Measurements from ENCODE around the gene C1orf35.

DNA sequence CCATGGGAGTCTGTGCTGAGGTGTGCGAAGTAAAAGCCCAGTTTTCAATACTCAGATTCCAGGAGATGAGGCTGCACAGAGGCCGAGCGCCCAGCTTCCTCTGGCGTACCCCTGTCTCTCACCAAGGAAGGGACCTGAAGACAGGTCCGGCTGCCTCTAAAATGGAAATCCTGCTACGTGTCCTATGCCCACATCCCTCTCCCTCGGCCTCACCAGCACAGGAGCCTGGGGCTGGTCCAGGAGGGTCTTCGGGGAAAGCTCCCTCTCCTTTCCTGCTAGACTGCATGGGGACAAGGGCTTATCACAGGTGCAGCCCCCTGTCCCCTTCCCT lies 5.6 kb upstream of the C1orf35 start:
- TF ChIP-seq, protein P1, sequence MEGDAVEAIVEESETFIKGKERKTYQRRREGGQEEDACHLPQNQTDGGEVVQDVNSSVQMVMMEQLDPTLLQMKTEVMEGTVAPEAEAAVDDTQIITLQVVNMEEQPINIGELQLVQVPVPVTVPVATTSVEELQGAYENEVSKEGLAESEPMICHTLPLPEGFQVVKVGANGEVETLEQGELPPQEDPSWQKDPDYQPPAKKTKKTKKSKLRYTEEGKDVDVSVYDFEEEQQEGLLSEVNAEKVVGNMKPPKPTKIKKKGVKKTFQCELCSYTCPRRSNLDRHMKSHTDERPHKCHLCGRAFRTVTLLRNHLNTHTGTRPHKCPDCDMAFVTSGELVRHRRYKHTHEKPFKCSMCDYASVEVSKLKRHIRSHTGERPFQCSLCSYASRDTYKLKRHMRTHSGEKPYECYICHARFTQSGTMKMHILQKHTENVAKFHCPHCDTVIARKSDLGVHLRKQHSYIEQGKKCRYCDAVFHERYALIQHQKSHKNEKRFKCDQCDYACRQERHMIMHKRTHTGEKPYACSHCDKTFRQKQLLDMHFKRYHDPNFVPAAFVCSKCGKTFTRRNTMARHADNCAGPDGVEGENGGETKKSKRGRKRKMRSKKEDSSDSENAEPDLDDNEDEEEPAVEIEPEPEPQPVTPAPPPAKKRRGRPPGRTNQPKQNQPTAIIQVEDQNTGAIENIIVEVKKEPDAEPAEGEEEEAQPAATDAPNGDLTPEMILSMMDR (IDR thresholded peaks at IDR 0.05; ENCODE audit: low read length), result no peak
- TF ChIP-seq EZH2 (optimal IDR thresholded peaks at IDR 0.05; ENCODE audit: low read depth, low read length), result no peak
